ENCODE data around the gene GID4. TPM values are rescaled to one million over a fixed set of nuclear protein-coding genes. Genes with fewer than 3 reads are reported as not detected.

GID4 gene
- total and polyA plus RNA-seq, 9 of the 15 experiments (the other 6 are each of a cell fraction or from before 2014, with no cell fraction given): 1.2 to 6.4 (median 3.7) TPM

DNA sequence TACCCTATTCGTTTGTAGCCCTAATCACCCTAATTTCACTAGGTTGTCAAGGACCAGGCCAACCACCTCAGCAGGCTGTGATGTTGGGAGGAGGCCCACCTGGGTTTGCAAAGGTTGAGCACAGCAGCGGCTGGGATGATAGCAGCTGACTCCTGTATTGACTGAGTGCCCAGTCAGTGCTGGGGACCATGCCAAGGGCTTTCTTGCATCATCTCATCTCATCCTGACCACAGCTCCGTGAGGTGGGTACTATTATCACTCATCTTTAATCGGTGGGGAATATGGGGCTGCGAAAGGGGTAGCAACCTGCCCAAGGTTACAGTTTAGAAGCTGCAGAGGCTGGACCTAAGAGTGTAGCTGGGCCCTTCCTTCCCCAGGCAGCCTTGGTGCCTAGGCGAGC, 11.9 kb upstream of the GID4 start:
- Histone ChIP-seq H3K36me3 (ENCODE audit: control insufficient read depth, insufficient read depth, low read length) (peaks cover 22% of the 10 kb centered on the region; the same call in 2 of the 3 replicates), H2AFZ (ENCODE audit: low read depth, low read length) (no peak overlapping the region), H3K4me3 (no peak overlapping the region), H3K27ac (ENCODE audit: extremely low read depth, low read depth, low read length) (no peak overlapping the region), H4K20me1 (replicated peaks; ENCODE audit: control insufficient read depth, insufficient read depth, low read length) (no peaks in the 10 kb centered on the region; the same call in 1 of the 2 replicates), H3K9me3 (replicated peaks; ENCODE audit: control insufficient read depth, insufficient read depth, low read depth, low read length) (no peaks in the 10 kb centered on the region), H3K4me2 (ENCODE audit: insufficient read depth, low read length) (no peak overlapping the region), H3K9me1 (ENCODE audit: control insufficient read depth, insufficient read depth, low read length) (peaks cover 3% of the 10 kb centered on the region), H3K27me3 (ENCODE audit: control insufficient read depth in 2 of 2, insufficient read depth in 2 of 2, low read length in 2 of 2) (no peaks in the 10 kb centered on the region), H3K9ac (ENCODE audit: insufficient read depth in 1 of 2, low read depth in 2 of 2, low read length in 2 of 2) (no peak overlapping the region), H3K4me1 (replicated peaks in 1 of 2; ENCODE audit: control insufficient read depth in 2 of 2, insufficient read depth in 2 of 2, low read length in 2 of 2) (peaks cover 0 to 12% of the 10 kb centered on the region in 2 experiments; a peak in 3 of 5 replicates), H3K79me2 (ENCODE audit: control insufficient read depth, insufficient read depth, low read length) (0 out of 3 replicates have a peak, but pooled peaks cover under 1% of the 10 kb centered on the region)
- 78% methylated on average over 6 of the region's 6 CpGs for WGBS (ENCODE audit: insufficient coverage, low coverage, missing lambda C conversion rate)
- intact Hi-C loops (cut with micrococcal nuclease): no loop called here
- no TSS peak for BruUV-seq (replicated peaks)
- FAIRE-seq (no peak), ATAC-seq (no peak), DNase-seq (ENCODE audit: extremely low read depth in 1 of 4, low spot score in 3 of 4) (no peak)
- TF ChIP-seq STAG1 (CRISPR knock-in tag; IDR thresholded peaks at IDR 0.05; ENCODE audit: borderline replicate concordance) (no peak), DPF2 (IDR thresholded peaks at IDR 0.05) (no peak), HCFC1 (IDR thresholded peaks at IDR 0.05; ENCODE audit: low read depth, low read length) (no peak), ZSCAN29 (IDR thresholded peaks at IDR 0.05) (no peak), U2AF2 (optimal IDR thresholded peaks at IDR 0.05; ENCODE audit: low read depth, low read length) (no peak), CBX2 (IDR thresholded peaks at IDR 0.05; ENCODE audit: insufficient read depth, low read length, poor library complexity, severe bottlenecking) (no peak), RUNX1 (IDR thresholded peaks at IDR 0.05; ENCODE audit: low read depth) (no peak), RBM17 (IDR thresholded peaks at IDR 0.05; ENCODE audit: borderline replicate concordance, low read depth, low read length) (no peak), TCFL5 (CRISPR knock-in tag; conservative IDR thresholded peaks at IDR 0.05) (no peak), KDM1A (IDR thresholded peaks at IDR 0.05) (no peak)
- TF ChIP-seq, protein P1, sequence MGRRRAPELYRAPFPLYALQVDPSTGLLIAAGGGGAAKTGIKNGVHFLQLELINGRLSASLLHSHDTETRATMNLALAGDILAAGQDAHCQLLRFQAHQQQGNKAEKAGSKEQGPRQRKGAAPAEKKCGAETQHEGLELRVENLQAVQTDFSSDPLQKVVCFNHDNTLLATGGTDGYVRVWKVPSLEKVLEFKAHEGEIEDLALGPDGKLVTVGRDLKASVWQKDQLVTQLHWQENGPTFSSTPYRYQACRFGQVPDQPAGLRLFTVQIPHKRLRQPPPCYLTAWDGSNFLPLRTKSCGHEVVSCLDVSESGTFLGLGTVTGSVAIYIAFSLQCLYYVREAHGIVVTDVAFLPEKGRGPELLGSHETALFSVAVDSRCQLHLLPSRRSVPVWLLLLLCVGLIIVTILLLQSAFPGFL (CRISPR knock-in tag; IDR thresholded peaks at IDR 0.05): no peak
- TF ChIP-seq, protein P2, sequence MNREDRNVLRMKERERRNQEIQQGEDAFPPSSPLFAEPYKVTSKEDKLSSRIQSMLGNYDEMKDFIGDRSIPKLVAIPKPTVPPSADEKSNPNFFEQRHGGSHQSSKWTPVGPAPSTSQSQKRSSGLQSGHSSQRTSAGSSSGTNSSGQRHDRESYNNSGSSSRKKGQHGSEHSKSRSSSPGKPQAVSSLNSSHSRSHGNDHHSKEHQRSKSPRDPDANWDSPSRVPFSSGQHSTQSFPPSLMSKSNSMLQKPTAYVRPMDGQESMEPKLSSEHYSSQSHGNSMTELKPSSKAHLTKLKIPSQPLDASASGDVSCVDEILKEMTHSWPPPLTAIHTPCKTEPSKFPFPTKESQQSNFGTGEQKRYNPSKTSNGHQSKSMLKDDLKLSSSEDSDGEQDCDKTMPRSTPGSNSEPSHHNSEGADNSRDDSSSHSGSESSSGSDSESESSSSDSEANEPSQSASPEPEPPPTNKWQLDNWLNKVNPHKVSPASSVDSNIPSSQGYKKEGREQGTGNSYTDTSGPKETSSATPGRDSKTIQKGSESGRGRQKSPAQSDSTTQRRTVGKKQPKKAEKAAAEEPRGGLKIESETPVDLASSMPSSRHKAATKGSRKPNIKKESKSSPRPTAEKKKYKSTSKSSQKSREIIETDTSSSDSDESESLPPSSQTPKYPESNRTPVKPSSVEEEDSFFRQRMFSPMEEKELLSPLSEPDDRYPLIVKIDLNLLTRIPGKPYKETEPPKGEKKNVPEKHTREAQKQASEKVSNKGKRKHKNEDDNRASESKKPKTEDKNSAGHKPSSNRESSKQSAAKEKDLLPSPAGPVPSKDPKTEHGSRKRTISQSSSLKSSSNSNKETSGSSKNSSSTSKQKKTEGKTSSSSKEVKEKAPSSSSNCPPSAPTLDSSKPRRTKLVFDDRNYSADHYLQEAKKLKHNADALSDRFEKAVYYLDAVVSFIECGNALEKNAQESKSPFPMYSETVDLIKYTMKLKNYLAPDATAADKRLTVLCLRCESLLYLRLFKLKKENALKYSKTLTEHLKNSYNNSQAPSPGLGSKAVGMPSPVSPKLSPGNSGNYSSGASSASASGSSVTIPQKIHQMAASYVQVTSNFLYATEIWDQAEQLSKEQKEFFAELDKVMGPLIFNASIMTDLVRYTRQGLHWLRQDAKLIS (CRISPR knock-in tag; IDR thresholded peaks at IDR 0.05): no peak
- TF ChIP-seq, protein P3, sequence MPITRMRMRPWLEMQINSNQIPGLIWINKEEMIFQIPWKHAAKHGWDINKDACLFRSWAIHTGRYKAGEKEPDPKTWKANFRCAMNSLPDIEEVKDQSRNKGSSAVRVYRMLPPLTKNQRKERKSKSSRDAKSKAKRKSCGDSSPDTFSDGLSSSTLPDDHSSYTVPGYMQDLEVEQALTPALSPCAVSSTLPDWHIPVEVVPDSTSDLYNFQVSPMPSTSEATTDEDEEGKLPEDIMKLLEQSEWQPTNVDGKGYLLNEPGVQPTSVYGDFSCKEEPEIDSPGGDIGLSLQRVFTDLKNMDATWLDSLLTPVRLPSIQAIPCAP (CRISPR knock-in tag; IDR thresholded peaks at IDR 0.05; ENCODE audit: borderline replicate concordance): no peak
- in situ Hi-C loops (cut with MboI): loop anchor here (5.0 kb wide), 1 partner anchor 145 kb away; no protein-coding TSS in a partner anchor
- CTCF ChIA-PET (ENCODE audit: low intra/inter-chr PET ratio): no interaction called here
- POLR2A ChIA-PET: no interaction called here
